Psoas muscle (tissue), 8 donors: ENCODE measurements around the gene LMO2. TPM values are rescaled to one million over a fixed set of nuclear protein-coding genes. Genes with fewer than 3 reads are reported as not detected.

Source experiments
- ATAC-seq, 4 donors: fragments of 200-7000 bp; cut with Tn5 transposase; one replicate each; pipeline ENCODE4 v1.9.1; 2020; ENCODE audit warnings: moderate library complexity in 3 of 4, mild to moderate bottlenecking in 2 of 4
- DNase-seq, 2 donors: peaks; one replicate each; pipeline ENCODE4 v3.0.0-alpha.2; 2020
- H3K27ac ChIP-seq: fragments of 200-600 bp; one replicate; pipeline ENCODE4 v1.8.0; 2022
- H3K27me3 ChIP-seq, 3 donors: fragments of 200-600 bp in 1 of 3; one replicate each; pipeline versions ENCODE4 v1.6.1 to v1.8.0; 2013 to 2022; ENCODE audit warnings: low read length in 2 of 3, mild to moderate bottlenecking in 2 of 3, moderate library complexity in 1 of 3; ENCODE audit not compliant: insufficient read depth in 3 of 3
- H3K36me3 ChIP-seq, 2 donors: fragments of 200-600 bp in 1 of 2; one replicate each; pipeline versions ENCODE4 v1.6.1 to v1.8.0; 2013 to 2022; ENCODE audit warnings: low read depth in 1 of 2, mild to moderate bottlenecking in 1 of 2, moderate library complexity in 1 of 2; ENCODE audit not compliant: insufficient read depth in 1 of 2
- H3K4me1 ChIP-seq: fragments of 200-600 bp; one replicate; pipeline ENCODE4 v1.8.0; 2022
- H3K4me3 ChIP-seq: fragments of 200-600 bp; one replicate; pipeline ENCODE4 v1.8.0; 2022; ENCODE audit warnings: mild to moderate bottlenecking
- H3K9me3 ChIP-seq: fragments of 200-600 bp; one replicate; pipeline ENCODE4 v1.8.0; 2022
- CTCF ChIP-seq: fragments of 200-600 bp; IDR thresholded peaks from one replicate; pipeline ENCODE4 v1.8.0; 2022; ENCODE audit warnings: antibody characterized with exemption
- WGBS, 3 donors: extraction: QIAGEN DNeasy Blood & Tissue Kit; methylation state at CpG; one replicate each; pipeline versions ENCODE4 v1.1.6 to v1.1.7; 2013; 5-methylcytosine and 5-hydroxymethylcytosine counted together
- intact Hi-C, 2 donors: fragments of 100-400 bp; cut with DNase I; formaldehyde crosslinking; loops; one replicate each; pipeline versions ENCODE4 v1.11.0 to v1.14.2; 2022
- polyA plus RNA-seq, 3 donors: library from polyadenylated mRNA; stranded (reverse); fragments of 200-250 nt; gene quantifications; one replicate each; pipeline ENCODE4 v1.2.3, GENCODE V29; 2013
- total RNA-seq, 4 donors: library from RNA; stranded (reverse); fragmentation: NEBNext Ultra II Directional in 2 of 4; extraction: Animal tissue kit (Norgen Biotek cat#: 25700) in 2 of 4; gene quantifications; one replicate each; pipeline versions ENCODE4 v1.2.1 to v1.2.4, GENCODE V29; 2021 to 2023
- donor health status: healthy with polysubstance abuse.
- donor health status: DM: no; HTN: no; CAD: no; lungs with moderate emphysema.
- donor health status: Bipolar disorder and iron deficiency.
- donor health status: healthy.
- donor health status: DM: yes; HTN: yes; CAD: no.
- donor health status: DM: no; HTN: no; CAD: no.
- donor health status: DM: no; HTN: no; CAD: no.
- donor health status: DM: yes; HTN: yes; CAD: no.

LMO2 gene
- total and polyA plus RNA-seq, 7 donors: 8.0 to 47.1 (median 12.3) TPM

- 3 to 7% (median 6%) methylated on average over 31 to 68 of the region's 68 CpGs for WGBS, 3 donors
- intact Hi-C loops: no loop called here
- Histone ChIP-seq H3K4me1 (peaks cover 11% of the 10 kb centered on the region), H3K9me3 (no peaks in the 10 kb centered on the region), H3K27ac (peak overlapping the region; percentile 73), H3K4me3 (peak overlapping the region; percentile 82), H3K27me3 (no peaks in the 10 kb centered on the region), H3K36me3 (peaks cover 0 to 7% of the 10 kb centered on the region in 2 donors)
- DNase-seq (peak in 1 of 2 donors; percentile 55), ATAC-seq (peak; percentile 49 to 55 (median 53))
- TF ChIP-seq CTCF: no peak
Measured at GRCh38 chr11:33868647-33869461, 23.0 kb downstream of the LMO2 start.

DNA sequence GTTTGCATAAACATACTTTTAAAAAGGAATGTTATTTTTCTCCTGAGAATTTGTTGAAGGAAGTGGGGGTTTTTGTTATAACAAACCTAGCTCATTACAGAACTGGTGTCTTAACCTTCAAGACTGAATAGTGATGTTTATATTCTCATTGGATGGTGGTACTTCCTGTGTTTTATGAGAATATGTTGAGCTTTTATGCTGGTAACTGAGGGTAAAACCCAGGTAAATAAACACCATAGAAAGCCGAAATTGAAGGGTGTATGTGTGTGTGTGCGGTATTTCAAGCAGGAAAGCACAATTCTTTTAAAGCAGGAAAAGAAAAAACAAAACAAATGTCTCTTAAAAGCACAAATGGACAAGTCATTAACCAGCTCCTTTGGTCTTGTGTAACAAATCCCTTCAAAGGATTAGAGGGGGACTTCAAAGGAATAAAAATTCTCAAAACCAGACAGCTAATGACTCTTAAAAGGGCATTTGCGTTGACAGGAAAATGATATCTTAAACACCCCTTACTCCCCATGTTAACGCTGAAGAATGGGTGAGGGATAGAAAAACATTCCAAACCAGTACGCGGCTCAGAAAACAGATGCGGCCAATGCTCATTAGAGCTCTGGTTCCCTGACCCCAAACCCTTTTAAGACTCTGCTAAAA is 23.8 kb downstream of the LMO2 start:
- intact Hi-C loops: no loop called here
- peak overlapping the region; percentile 73 for H3K27ac ChIP-seq
- H3K9me3 ChIP-seq: no peaks in the 10 kb centered on the region
- peaks cover 0 to 14% of the 10 kb centered on the region in 2 donors for H3K36me3 ChIP-seq
- no peak for TF ChIP-seq CTCF
- DNase-seq: no peak
- H3K4me1 ChIP-seq: peaks cover 11% of the 10 kb centered on the region
- H3K27me3 ChIP-seq: no peaks in the 10 kb centered on the region
- WGBS, 3 donors: 30 to 41% (median 39%) methylated on average over 7 of the region's 7 CpGs
- peak overlapping the region; percentile 82 for H3K4me3 ChIP-seq
- no peak for ATAC-seq

DNA sequence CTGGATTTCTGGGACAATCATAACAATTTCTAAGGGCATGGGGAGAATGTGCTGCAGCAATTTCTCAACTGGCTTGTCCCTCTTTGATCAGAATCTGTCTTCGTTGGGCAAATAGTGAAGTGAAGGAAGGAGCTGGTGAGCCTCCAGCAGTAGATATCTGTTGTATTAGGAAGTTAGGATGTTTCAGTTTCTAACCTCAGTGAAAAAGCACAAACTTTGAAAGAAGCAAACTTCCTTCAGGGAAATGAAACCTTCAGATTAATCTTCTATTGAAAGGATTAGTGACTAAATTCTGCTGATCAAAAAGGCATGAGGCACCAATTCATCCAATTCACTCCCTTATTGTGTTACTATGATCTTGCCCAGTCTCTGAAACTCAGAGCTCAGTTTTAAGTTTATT is 24.3 kb downstream of the LMO2 start:
- Histone ChIP-seq H3K27me3 (no peaks in the 10 kb centered on the region), H3K36me3 (peaks cover 0 to 18% of the 10 kb centered on the region in 2 donors), H3K4me3 (peak overlapping the region; percentile 82), H3K9me3 (no peaks in the 10 kb centered on the region), H3K4me1 (peaks cover 11% of the 10 kb centered on the region), H3K27ac (no peak overlapping the region)
- intact Hi-C loops: no loop called here
- no peak for ATAC-seq
- no peak for TF ChIP-seq CTCF
- WGBS, 3 donors: 51 to 64% (median 58%) methylated on average over 1 of the region's 1 CpG
- no peak for DNase-seq

DNA sequence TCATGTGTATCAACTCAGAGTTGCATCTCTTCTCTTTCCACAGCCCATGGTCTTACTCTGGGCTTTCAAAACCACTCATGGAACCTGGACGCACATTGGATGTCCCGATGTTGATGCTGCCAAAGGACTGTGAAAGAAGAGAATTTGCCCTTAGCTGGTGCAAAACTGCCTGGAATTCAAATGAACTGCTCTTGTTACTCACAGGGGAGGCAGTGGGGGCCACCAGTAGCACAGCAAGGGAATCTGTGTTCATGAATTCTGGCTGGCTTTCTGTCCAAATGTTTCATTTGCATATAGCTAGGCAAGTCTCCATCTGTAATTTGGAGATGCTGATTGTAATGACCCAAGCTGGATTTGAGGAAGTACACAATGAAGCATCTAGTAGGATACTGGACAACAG is 24.9 kb downstream of the LMO2 start:
- no peak for TF ChIP-seq CTCF
- H3K9me3 ChIP-seq: no peaks in the 10 kb centered on the region
- 56 to 76% (median 63%) methylated on average over 2 of the region's 2 CpGs for WGBS, 3 donors
- ATAC-seq (no peak), DNase-seq (no peak)
- no peaks in the 10 kb centered on the region for H3K27me3 ChIP-seq
- H3K4me1 ChIP-seq: peaks cover 11% of the 10 kb centered on the region
- no peak overlapping the region for H3K4me3 ChIP-seq
- intact Hi-C loops: no loop called here
- H3K36me3 ChIP-seq: peaks cover 0 to 18% of the 10 kb centered on the region in 2 donors
- no peak overlapping the region for H3K27ac ChIP-seq
